GM18858 (cell line): ENCODE measurements around the gene LRRC37A3.
"Not testable (repeated sequence)": the region's sequence is repeated elsewhere in the genome, so short reads cannot be mapped to it uniquely, and the experiment has no call there.

ENCODE experiments used
- ATAC-seq: cut with Tn5 transposase; IDR thresholded peaks from one replicate; pipeline ENCODE4 v1.9.1; 2021; ENCODE audit not compliant: unreplicated experiment

The LRRC37A3 gene

GRCh38 chr17:64837018-64837761 lies 82.1 kb downstream of the LRRC37A3 start:
- peak; percentile 77 for ATAC-seq

- ATAC-seq = peak; percentile 26
These were observed 82.7 kb downstream of the LRRC37A3 start for GRCh38 chr17:64836623-64837017.

DNA sequence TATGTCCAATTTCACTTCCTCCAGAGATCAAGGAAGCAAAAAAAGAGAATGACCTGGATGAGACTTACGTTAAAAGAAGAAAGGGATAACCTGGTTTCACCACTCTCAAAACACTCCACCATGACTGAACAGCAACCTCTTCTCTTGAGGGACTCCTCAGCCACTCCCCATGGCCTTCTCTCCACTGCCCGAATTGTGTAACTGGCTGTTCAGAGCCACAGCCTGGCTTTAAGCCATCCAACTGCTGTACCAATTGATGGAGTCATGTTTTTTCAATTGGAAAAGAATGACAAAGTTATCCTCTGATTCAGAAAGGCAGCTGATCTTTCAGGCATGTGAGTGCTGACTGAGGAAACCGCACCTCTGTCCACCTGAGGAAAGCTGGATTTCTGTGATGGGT lies 85.2 kb downstream of the LRRC37A3 start:
- ATAC-seq = not testable (repeated sequence)

- not testable (repeated sequence) for ATAC-seq
These were observed 88.6 kb downstream of the LRRC37A3 start for GRCh38 chr17:64830631-64831040.

DNA sequence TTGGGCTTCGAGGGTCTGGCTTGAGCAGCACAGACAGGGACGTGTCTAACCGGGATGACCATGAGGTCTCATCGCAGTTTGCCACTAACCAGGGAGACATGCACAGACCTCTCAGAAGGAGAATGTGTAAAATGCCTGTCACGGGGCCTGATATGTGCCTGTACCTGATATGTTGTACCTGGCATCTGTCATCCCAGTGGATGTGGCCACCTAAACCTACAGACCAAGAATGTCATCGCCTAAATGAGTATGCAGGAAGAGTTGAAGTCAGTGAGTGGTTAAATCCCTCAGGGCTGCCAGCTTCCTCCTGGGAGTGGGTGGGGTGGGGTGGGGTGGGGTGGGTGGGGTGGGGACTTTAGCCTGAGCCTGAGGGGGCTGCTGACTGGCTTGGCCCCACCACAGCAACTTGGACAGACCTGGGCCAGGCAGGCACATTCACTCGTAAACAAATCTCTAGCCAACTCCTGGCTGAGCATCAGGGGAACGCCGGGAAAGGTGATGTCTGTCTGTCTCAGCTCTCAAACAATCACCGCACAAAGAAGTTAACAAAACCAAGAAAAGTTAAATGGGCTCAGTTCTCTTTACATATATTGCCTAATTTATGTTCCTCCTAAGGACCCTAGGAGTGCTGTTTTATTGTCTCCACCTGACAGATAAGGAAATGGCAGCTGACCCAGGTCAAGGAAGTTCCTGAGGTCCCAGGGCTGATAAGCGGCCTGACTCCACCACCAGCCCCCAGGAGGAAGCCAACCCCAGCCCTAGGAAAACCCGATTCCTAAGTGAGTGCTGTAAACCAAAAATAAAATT lies 89.3 kb downstream of the LRRC37A3 start:
- ATAC-seq = not testable (repeated sequence)

DNA sequence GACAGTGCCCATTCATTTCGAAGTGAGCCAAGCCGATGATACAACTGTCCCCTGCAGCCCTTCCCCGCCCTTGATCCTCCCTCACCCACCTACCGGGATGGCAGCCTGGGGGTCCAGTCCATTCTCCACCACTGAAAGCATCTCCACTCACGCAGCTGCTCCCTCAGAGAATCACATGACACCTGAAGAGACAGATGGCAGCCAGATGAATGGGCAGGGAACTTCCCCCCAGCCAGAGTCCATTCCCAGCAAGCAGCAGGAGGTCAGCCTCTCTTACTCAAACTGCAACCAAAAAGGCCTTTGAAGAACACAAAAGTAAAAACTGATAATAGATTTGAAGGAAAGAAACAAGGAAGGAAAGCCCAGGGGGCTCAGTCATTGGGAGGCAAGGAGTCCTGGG lies 90.2 kb downstream of the LRRC37A3 start:
- not testable (repeated sequence) for ATAC-seq

- ATAC-seq = not testable (repeated sequence)
These were observed 100.4 kb downstream of the LRRC37A3 start for GRCh38 chr17:64818904-64819303.

DNA sequence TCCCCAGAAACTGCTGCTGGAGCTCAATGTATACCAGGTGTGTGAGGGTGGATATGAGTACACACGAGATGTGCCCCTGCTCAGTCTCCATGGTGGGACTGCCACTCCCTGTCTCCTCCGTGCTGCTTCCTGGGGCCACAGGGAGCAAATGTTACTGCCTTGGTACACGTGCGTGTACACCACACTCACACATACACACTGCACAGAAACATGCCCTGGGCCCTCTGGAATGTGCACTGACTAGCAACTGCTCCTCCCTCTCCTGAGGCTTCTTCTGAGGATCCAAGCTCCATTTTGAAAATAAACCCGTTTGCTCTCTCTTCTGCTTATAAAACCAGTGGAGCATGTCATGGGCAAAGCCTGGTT lies 103.5 kb downstream of the LRRC37A3 start:
- not testable (repeated sequence) for ATAC-seq

DNA sequence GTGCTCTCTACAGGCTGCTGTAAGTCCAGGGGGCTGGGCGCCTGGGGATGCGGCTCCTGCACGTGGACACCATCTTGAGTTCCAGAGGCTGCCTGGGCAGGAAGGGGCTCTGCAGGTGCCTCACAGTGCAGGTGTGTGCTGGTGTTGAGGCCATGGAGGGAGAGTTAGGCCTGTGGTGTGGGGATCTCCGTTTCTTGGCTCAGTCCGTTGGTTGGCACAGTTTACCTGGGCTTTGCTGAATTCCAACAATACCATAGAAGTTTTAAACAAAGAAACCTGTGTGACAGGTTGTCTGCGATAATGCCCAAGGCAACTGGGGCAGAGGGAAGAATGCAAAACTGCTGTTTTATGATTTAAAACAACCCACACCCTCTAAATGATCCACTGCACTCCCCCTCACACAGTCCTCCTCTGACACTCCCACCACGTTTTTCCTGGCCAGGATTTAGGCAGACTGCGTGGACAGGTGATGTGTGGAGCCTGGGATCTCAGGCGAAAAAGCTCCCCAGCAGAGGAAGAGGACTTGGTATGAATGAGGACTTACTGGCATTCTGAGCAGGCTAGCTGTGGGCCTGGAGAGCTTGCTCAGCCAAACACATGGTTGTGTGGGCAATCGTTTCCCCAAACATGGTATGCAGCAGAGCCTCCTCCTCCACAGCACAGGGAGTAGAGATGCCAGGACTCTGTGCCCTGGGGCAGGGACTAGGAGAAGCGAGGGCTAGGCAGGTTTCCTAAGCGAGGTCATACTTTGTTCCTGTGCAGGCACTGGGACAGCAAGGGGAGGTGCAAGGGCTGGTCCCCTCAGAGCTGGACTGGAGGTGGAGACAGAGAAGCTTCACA lies 104.1 kb downstream of the LRRC37A3 start:
- not testable (repeated sequence) for ATAC-seq

- ATAC-seq = peak; percentile 71
These were observed 110.9 kb downstream of the LRRC37A3 start for GRCh38 chr17:64808178-64808977.
